PC-3 (cell line): ENCODE results near the gene TRABD2B. TPM values are rescaled to one million over a fixed set of nuclear protein-coding genes. Genes with fewer than 3 reads are reported as not detected.

Source experiments
- ATAC-seq: fragments of 200-7000 bp; cut with Tn5 transposase; 2 replicates; pipeline ENCODE4 v1.9.1; 2020; ENCODE audit warnings: mild to moderate bottlenecking, moderate library complexity
- BruUV-seq: library from RNA; stranded (reverse); fragments of 400-500 nt; replicated peaks from 2 replicates; lab custom pipeline; 2021; lab: Mats Ljungman, UMichigan
- CTCF ChIA-PET: fragments of 300-600 bp; sonication (Branson Sonifier 250); formaldehyde crosslinking; loops from one replicate; lab custom pipeline; 2022; ENCODE audit warnings: antibody characterized with exemption; lab: Charles Lee
- POLR2A ChIA-PET: fragments of 300-600 bp; sonication (Branson Sonifier 250); formaldehyde crosslinking; loops from one replicate; lab custom pipeline; 2022; ENCODE audit warnings: antibody characterized with exemption; ENCODE audit not compliant: unreplicated experiment; lab: Charles Lee
- DNase-seq: peaks from one replicate; pipeline ENCODE4 v3.0.0-alpha.2; 2015
- H2AFZ ChIP-seq: fragments of 300-600 bp; sonication (generic); 2 replicates; pipeline ENCODE4 v1.6.0; 2016; ENCODE audit warnings: antibody characterized with exemption, low read length
- H3F3A ChIP-seq: fragments of 300-600 bp; sonication (generic); one replicate; pipeline ENCODE4 v1.6.0; 2017; ENCODE audit warnings: antibody characterized with exemption, low read length, control low read depth, mild to moderate bottlenecking; ENCODE audit not compliant: unreplicated experiment
- H3K27ac ChIP-seq: fragments of 300-600 bp; sonication (generic); 2 replicates; pipeline ENCODE4 v1.5.1; 2016; ENCODE audit warnings: mild to moderate bottlenecking, low read length
- H3K27me3 ChIP-seq: fragments of 300-600 bp; sonication (generic); 2 replicates; pipeline ENCODE4 v1.6.1; 2016; ENCODE audit warnings: low read length, mixed read lengths
- H3K36me3 ChIP-seq: fragments of 300-600 bp; sonication (generic); 2 replicates; pipeline ENCODE4 v1.6.1; 2016; ENCODE audit warnings: low read depth, mixed run types, low read length, mixed read lengths
- H3K4me1 ChIP-seq: fragments of 300-600 bp; sonication (generic); 2 replicates; pipeline ENCODE4 v1.5.1; 2016; ENCODE audit warnings: low read length; ENCODE audit not compliant: insufficient read depth
- H3K4me2 ChIP-seq: fragments of 300-600 bp; sonication (generic); 2 replicates; pipeline ENCODE4 v1.6.0; 2016; ENCODE audit warnings: low read length
- H3K4me3 ChIP-seq: fragments of 300-600 bp; sonication (generic); 2 replicates; pipeline ENCODE4 v1.5.1; 2016; ENCODE audit warnings: mild to moderate bottlenecking, low read length, mixed read lengths
- H3K79me2 ChIP-seq: fragments of 300-600 bp; sonication (generic); 2 replicates; pipeline ENCODE4 v1.6.1; 2017; ENCODE audit warnings: low read length, mixed read lengths
- H3K9ac ChIP-seq: fragments of 300-600 bp; sonication (generic); 2 replicates; pipeline ENCODE4 v1.6.0; 2016; ENCODE audit warnings: mild to moderate bottlenecking, low read length
- H3K9me2 ChIP-seq: fragments of 300-600 bp; sonication (generic); replicated peaks from 2 replicates; pipeline ENCODE4 v1.6.1; 2016; ENCODE audit warnings: mixed run types, low read length, mixed read lengths
- H3K9me3 ChIP-seq: fragments of 300-600 bp; sonication (generic); 2 replicates; pipeline ENCODE4 v1.6.1; 2016; ENCODE audit warnings: low read length, mixed read lengths
- H4K20me1 ChIP-seq: fragments of 300-600 bp; sonication (generic); 2 replicates; pipeline ENCODE4 v1.6.1; 2016; ENCODE audit warnings: low read length, mixed read lengths
- CTCF ChIP-seq: fragments of 300-600 bp; sonication (generic); conservative IDR thresholded peaks from 2 replicates; pipeline ENCODE4 v1.5.1; 2017; ENCODE audit warnings: antibody characterized with exemption, low read depth, mild to moderate bottlenecking, low read length
- EZH2 ChIP-seq: fragments of 300-600 bp; sonication (generic); IDR thresholded peaks from one replicate; pipeline ENCODE4 v1.6.1; 2017; ENCODE audit warnings: antibody characterized with exemption, mild to moderate bottlenecking, low read length; ENCODE audit not compliant: unreplicated experiment
- EZH2phosphoT487 ChIP-seq: fragments of 300-600 bp; sonication (generic); IDR thresholded peaks from 2 replicates; pipeline ENCODE4 v1.6.1; 2018; ENCODE audit warnings: mild to moderate bottlenecking, antibody characterized with exemption, low read length, borderline replicate concordance
- intact Hi-C: fragments of 100-400 bp; cut with micrococcal nuclease; formaldehyde crosslinking; loops from 2 replicates; pipeline ENCODE4 v1.9.0; 2023
- total RNA-seq: library from RNA; depleted of rRNA; stranded (reverse); fragments of >200 nt; gene quantifications from 2 replicates; pipeline ENCODE4 v1.2.3, GENCODE V29; 2014

Gene TRABD2B
- total RNA-seq, 1 experiment from 2014 or later, result 0.44 TPM

GRCh38 chr1:48019714-48020315, 22.6 kb upstream of the TRABD2B start:
- no TSS peak for BruUV-seq
- Histone ChIP-seq H3K36me3 (no peaks in the 10 kb centered on the region), H3K4me3 (no peak overlapping the region), H3K27me3 (peaks cover 11% of the 10 kb centered on the region; the same call in 1 of the 2 replicates), H3K4me2 (no peak overlapping the region), H3F3A (no peaks in the 10 kb centered on the region), H3K9me3 (no peaks in the 10 kb centered on the region), H2AFZ (no peak overlapping the region), H3K9ac (no peak overlapping the region), H3K4me1 (no peaks in the 10 kb centered on the region), H3K27ac (no peak overlapping the region), H4K20me1 (no peaks in the 10 kb centered on the region), H3K9me2 (no peaks in the 10 kb centered on the region), H3K79me2 (no peaks in the 10 kb centered on the region)
- no peak for DNase-seq
- TF ChIP-seq EZH2phosphoT487 (no peak), CTCF (no peak), EZH2 (no peak)
- CTCF ChIA-PET, result no interaction called here
- no peak for ATAC-seq
- POLR2A ChIA-PET, result no interaction called here
- intact Hi-C loops, result no loop called here

- Histone ChIP-seq H3K9ac (no peak overlapping the region), H3K27me3 (peaks cover 21% of the 10 kb centered on the region), H3K9me2 (no peaks in the 10 kb centered on the region), H3F3A (no peaks in the 10 kb centered on the region), H3K4me3 (no peak overlapping the region), H3K4me1 (no peaks in the 10 kb centered on the region), H3K4me2 (no peak overlapping the region), H3K36me3 (no peaks in the 10 kb centered on the region), H3K79me2 (no peaks in the 10 kb centered on the region), H3K9me3 (no peaks in the 10 kb centered on the region), H2AFZ (no peak overlapping the region), H4K20me1 (no peaks in the 10 kb centered on the region), H3K27ac (no peak overlapping the region)
- POLR2A ChIA-PET, result interaction anchor here (0.7 kb wide), 1 partner anchor 1251 kb away, joined by 4 read pairs; no protein-coding TSS in a partner anchor
- no TSS peak for BruUV-seq
- DNase-seq (no peak), ATAC-seq (no peak)
- intact Hi-C loops, result no loop called here
- CTCF ChIA-PET, result no interaction called here
- no peak for TF ChIP-seq CTCF
- no peak for TF ChIP-seq EZH2
- TF ChIP-seq EZH2phosphoT487, result no peak
Measured at GRCh38 chr1:48018799-48019198, 21.6 kb upstream of the TRABD2B start.

GRCh38 chr1:48017716-48018115, 20.5 kb upstream of the TRABD2B start:
- H3K27ac ChIP-seq, result no peak overlapping the region

More at GRCh38 chr1:48017716-48018115, 20.5 kb upstream of the TRABD2B start:
- Histone ChIP-seq H3K9me2 (no peaks in the 10 kb centered on the region), H3K4me2 (no peak overlapping the region), H3K4me1 (no peaks in the 10 kb centered on the region), H3F3A (no peaks in the 10 kb centered on the region), H3K27me3 (peaks cover 31% of the 10 kb centered on the region), H3K36me3 (no peaks in the 10 kb centered on the region), H3K9ac (no peak overlapping the region), H2AFZ (no peak overlapping the region), H3K9me3 (no peaks in the 10 kb centered on the region), H3K4me3 (no peak overlapping the region), H3K79me2 (no peaks in the 10 kb centered on the region), H4K20me1 (no peaks in the 10 kb centered on the region)
- intact Hi-C loops, result no loop called here
- CTCF ChIA-PET, result no interaction called here
- POLR2A ChIA-PET, result no interaction called here
- BruUV-seq, result no TSS peak
- ATAC-seq (peak; percentile 43; the same call in 1 of the 2 replicates), DNase-seq (peak; percentile 11)
- TF ChIP-seq EZH2 (no peak), EZH2phosphoT487 (no peak), CTCF (no peak)
